GM23338 (cell line): Measurements from ENCODE around the gene GRID2. TPM values are rescaled to one million over a fixed set of nuclear protein-coding genes. Genes with fewer than 3 reads are reported as not detected.

Experiments
- ATAC-seq: fragments of 200-7000 bp; cut with Tn5 transposase; 3 replicates; pipeline ENCODE4 v1.9.1; 2020
- DNase-seq: peaks from one replicate; pipeline ENCODE4 v3.0.0-alpha.2; 2015; ENCODE audit warnings: low spot score
- H2AFZ ChIP-seq: fragments of 200-600 bp; sonication (generic); 2 replicates; pipeline ENCODE4 v1.8.0; 2016; ENCODE audit warnings: antibody characterized with exemption, mild to moderate bottlenecking, moderate library complexity
- H3F3A ChIP-seq: fragments of 200-600 bp; sonication (generic); replicated peaks from 2 replicates; pipeline ENCODE4 v1.8.0; 2017; ENCODE audit warnings: antibody characterized with exemption, mixed run types, low read depth
- H3K27ac ChIP-seq: fragments of 200-600 bp; sonication (generic); 2 replicates; pipeline ENCODE4 v1.6.1; 2016; ENCODE audit warnings: low read depth
- H3K27me3 ChIP-seq: fragments of 200-600 bp; sonication (generic); 2 replicates; pipeline ENCODE4 v1.8.0; 2016; ENCODE audit warnings: mild to moderate bottlenecking, mixed run types, moderate library complexity; ENCODE audit not compliant: insufficient read depth
- H3K36me3 ChIP-seq: fragments of 200-600 bp; sonication (generic); 2 replicates; pipeline ENCODE4 v1.8.0; 2016; ENCODE audit warnings: mild to moderate bottlenecking; ENCODE audit not compliant: insufficient read depth
- H3K4me1 ChIP-seq: fragments of 200-600 bp; sonication (generic); 2 replicates; pipeline ENCODE4 v1.8.0; 2016; ENCODE audit warnings: mild to moderate bottlenecking, moderate library complexity; ENCODE audit not compliant: insufficient read depth
- H3K4me2 ChIP-seq: fragments of 200-600 bp; sonication (generic); 2 replicates; pipeline ENCODE4 v1.7.1; 2017; ENCODE audit warnings: mixed run types
- H3K4me3 ChIP-seq: fragments of 200-600 bp; sonication (generic); 2 replicates; pipeline ENCODE4 v1.6.1; 2016; ENCODE audit warnings: mixed run types
- H3K79me2 ChIP-seq: fragments of 200-600 bp; sonication (generic); replicated peaks from 2 replicates; pipeline ENCODE4 v1.8.0; 2017; ENCODE audit warnings: mild to moderate bottlenecking; ENCODE audit not compliant: insufficient read depth
- H3K9me2 ChIP-seq: fragments of 200-600 bp; sonication (generic); 2 replicates; pipeline ENCODE4 v1.8.0; 2017; ENCODE audit not compliant: insufficient read depth
- H4K20me1 ChIP-seq: fragments of 200-600 bp; sonication (generic); replicated peaks from 2 replicates; pipeline ENCODE4 v1.8.0; 2017; ENCODE audit warnings: mild to moderate bottlenecking; ENCODE audit not compliant: insufficient read depth
- H3K27ac Mint-ChIP-seq: 2 replicates; pipeline ENCODE4 v1.8.0; 2020; ENCODE audit warnings: inconsistent platforms, mild to moderate bottlenecking, moderate library complexity, mixed read lengths
- H3K27me3 Mint-ChIP-seq: 3 replicates; pipeline ENCODE4 v1.8.0; 2022; ENCODE audit warnings: low read depth, mild to moderate bottlenecking, moderate library complexity, mixed read lengths, inconsistent platforms; ENCODE audit not compliant: insufficient read depth, poor library complexity
- H3K36me3 Mint-ChIP-seq: 3 replicates; pipeline ENCODE4 v1.8.0; 2021; ENCODE audit warnings: low read depth, mild to moderate bottlenecking, inconsistent platforms, moderate library complexity, mixed read lengths
- H3K4me1 Mint-ChIP-seq: 3 replicates; pipeline ENCODE4 v1.8.0; 2020; ENCODE audit warnings: mild to moderate bottlenecking, inconsistent platforms, mixed read lengths
- H3K4me3 Mint-ChIP-seq: 3 replicates; pipeline ENCODE4 v1.8.0; 2021; ENCODE audit warnings: moderate library complexity, mild to moderate bottlenecking, inconsistent platforms, mixed read lengths
- H3K9me3 Mint-ChIP-seq: 3 replicates; pipeline ENCODE4 v1.8.0; 2020; ENCODE audit warnings: moderate library complexity, mild to moderate bottlenecking, inconsistent platforms, mixed read lengths
- CREB1 ChIP-seq: fragments of 250-450 bp; sonication (Bioruptor Pico); IDR thresholded peaks from 2 replicates; pipeline ENCODE4 v1.5.0; 2020; ENCODE audit warnings: low read depth, mild to moderate bottlenecking, moderate library complexity
- EZH2 ChIP-seq: fragments of 200-600 bp; sonication (generic); IDR thresholded peaks from one replicate; pipeline ENCODE4 v1.8.0; 2017; ENCODE audit warnings: antibody characterized with exemption, mild to moderate bottlenecking, low read depth; ENCODE audit not compliant: unreplicated experiment
- EZH2phosphoT487 ChIP-seq: fragments of 200-600 bp; sonication (generic); IDR thresholded peaks from one replicate; pipeline ENCODE4 v1.8.1; 2018; ENCODE audit warnings: antibody characterized with exemption; ENCODE audit not compliant: unreplicated experiment
- JUNB ChIP-seq: IDR thresholded peaks from one replicate; pipeline ENCODE4 v1.6.1; 2016; ENCODE audit warnings: antibody characterized with exemption; ENCODE audit not compliant: unreplicated experiment
- NANOG ChIP-seq: IDR thresholded peaks from 2 replicates; pipeline ENCODE4 v1.6.1; 2016; ENCODE audit warnings: antibody characterized with exemption, borderline replicate concordance
- POLR2AphosphoS5 ChIP-seq: IDR thresholded peaks from 2 replicates; pipeline ENCODE4 v1.6.1; 2016; ENCODE audit warnings: antibody characterized with exemption, low read depth
- STAT1 ChIP-seq: IDR thresholded peaks from one replicate; pipeline ENCODE4 v1.6.1; 2016; ENCODE audit warnings: antibody characterized with exemption; ENCODE audit not compliant: unreplicated experiment
- ZNF114 ChIP-seq: fragments of 250-450 bp; sonication (Bioruptor Pico); IDR thresholded peaks from 2 replicates; pipeline ENCODE4 v1.5.0; 2020; ENCODE audit warnings: mild to moderate bottlenecking, moderate library complexity
- ZNF331 ChIP-seq: fragments of 250-450 bp; sonication (Bioruptor Pico); IDR thresholded peaks from 2 replicates; pipeline ENCODE4 v1.5.0; 2020; ENCODE audit warnings: low read depth, mild to moderate bottlenecking, moderate library complexity
- polyA plus RNA-seq: library from polyadenylated mRNA; unstranded; fragments of >200 nt; fragmentation: Nextera tagmentation; extraction: Ambion mirVana; gene quantifications from 2 replicates; pipeline ENCODE4 v1.2.1, GENCODE V29; 2016
- total RNA-seq: library from RNA; depleted of rRNA; stranded (reverse); fragments of >200 nt; shearing (Covaris generic); gene quantifications from 2 replicates; pipeline ENCODE4 v1.2.3, GENCODE V29; 2014
- TF ChIP-seq, protein P1 (sequence below): IDR thresholded peaks from one replicate; pipeline ENCODE4 v1.6.1; 2018; ENCODE audit warnings: antibody characterized with exemption; ENCODE audit not compliant: unreplicated experiment
- TF ChIP-seq, protein P2 (sequence below): IDR thresholded peaks from 2 replicates; pipeline ENCODE4 v1.6.1; 2016; ENCODE audit warnings: antibody characterized with exemption
- TF ChIP-seq, protein P3 (sequence below), 2 experiments: fragments of 200-600 bp in 1 of 2; sonication (generic) in 1 of 2; conservative IDR thresholded peaks; 2 replicates each; pipeline versions ENCODE4 v1.5.1 to v1.6.1; 2016 to 2017; ENCODE audit warnings: antibody characterized with exemption in 2 of 2, low read depth in 2 of 2, mild to moderate bottlenecking in 2 of 2, moderate library complexity in 1 of 2
- TF ChIP-seq, protein P4 (sequence below): fragments of 250-450 bp; sonication (Bioruptor Pico); IDR thresholded peaks from 2 replicates; pipeline ENCODE4 v1.5.0; 2020; ENCODE audit warnings: mild to moderate bottlenecking, moderate library complexity

GRID2 gene
- total and polyA plus RNA-seq, 2 experiments from 2014 or later = 19.9 to 65.4 TPM

DNA sequence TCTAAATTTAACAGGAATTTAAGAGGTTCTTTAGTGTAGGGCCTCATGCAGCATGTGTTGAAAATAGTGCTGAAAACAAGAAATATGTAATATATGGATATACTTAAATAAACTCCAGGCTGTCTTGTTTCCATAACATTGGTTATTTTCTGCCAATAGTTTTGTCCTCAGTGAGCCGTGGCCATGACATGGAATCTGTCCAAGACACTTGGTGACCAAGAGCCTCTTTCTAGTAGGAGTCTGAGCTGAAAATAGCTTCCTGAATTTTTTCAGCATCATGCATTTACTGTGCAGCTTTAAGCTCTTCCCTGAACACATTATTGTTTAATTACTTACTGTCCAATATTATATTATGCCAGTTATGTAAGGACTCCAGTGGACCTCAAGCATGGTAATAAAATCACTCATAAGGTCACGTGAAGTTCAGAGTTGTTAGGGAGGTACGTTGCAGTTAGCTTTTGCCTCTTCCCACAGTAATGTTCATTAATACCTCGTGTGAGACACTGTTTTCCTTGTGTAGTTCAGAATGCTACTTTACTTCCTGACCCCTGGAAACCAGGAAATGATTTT lies 488.2 kb downstream of the GRID2 start:
- TF ChIP-seq CREB1 (no peak), ZNF114 (CRISPR knock-in tag) (no peak), POLR2AphosphoS5 (no peak), EZH2phosphoT487 (no peak), EZH2 (no peak), STAT1 (no peak), ZNF331 (no peak), JUNB (no peak), NANOG (no peak)
- TF ChIP-seq, protein P1, sequence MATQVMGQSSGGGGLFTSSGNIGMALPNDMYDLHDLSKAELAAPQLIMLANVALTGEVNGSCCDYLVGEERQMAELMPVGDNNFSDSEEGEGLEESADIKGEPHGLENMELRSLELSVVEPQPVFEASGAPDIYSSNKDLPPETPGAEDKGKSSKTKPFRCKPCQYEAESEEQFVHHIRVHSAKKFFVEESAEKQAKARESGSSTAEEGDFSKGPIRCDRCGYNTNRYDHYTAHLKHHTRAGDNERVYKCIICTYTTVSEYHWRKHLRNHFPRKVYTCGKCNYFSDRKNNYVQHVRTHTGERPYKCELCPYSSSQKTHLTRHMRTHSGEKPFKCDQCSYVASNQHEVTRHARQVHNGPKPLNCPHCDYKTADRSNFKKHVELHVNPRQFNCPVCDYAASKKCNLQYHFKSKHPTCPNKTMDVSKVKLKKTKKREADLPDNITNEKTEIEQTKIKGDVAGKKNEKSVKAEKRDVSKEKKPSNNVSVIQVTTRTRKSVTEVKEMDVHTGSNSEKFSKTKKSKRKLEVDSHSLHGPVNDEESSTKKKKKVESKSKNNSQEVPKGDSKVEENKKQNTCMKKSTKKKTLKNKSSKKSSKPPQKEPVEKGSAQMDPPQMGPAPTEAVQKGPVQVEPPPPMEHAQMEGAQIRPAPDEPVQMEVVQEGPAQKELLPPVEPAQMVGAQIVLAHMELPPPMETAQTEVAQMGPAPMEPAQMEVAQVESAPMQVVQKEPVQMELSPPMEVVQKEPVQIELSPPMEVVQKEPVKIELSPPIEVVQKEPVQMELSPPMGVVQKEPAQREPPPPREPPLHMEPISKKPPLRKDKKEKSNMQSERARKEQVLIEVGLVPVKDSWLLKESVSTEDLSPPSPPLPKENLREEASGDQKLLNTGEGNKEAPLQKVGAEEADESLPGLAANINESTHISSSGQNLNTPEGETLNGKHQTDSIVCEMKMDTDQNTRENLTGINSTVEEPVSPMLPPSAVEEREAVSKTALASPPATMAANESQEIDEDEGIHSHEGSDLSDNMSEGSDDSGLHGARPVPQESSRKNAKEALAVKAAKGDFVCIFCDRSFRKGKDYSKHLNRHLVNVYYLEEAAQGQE = no peak
- TF ChIP-seq, protein P2, sequence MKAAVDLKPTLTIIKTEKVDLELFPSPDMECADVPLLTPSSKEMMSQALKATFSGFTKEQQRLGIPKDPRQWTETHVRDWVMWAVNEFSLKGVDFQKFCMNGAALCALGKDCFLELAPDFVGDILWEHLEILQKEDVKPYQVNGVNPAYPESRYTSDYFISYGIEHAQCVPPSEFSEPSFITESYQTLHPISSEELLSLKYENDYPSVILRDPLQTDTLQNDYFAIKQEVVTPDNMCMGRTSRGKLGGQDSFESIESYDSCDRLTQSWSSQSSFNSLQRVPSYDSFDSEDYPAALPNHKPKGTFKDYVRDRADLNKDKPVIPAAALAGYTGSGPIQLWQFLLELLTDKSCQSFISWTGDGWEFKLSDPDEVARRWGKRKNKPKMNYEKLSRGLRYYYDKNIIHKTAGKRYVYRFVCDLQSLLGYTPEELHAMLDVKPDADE = no peak
- TF ChIP-seq, protein P3, sequence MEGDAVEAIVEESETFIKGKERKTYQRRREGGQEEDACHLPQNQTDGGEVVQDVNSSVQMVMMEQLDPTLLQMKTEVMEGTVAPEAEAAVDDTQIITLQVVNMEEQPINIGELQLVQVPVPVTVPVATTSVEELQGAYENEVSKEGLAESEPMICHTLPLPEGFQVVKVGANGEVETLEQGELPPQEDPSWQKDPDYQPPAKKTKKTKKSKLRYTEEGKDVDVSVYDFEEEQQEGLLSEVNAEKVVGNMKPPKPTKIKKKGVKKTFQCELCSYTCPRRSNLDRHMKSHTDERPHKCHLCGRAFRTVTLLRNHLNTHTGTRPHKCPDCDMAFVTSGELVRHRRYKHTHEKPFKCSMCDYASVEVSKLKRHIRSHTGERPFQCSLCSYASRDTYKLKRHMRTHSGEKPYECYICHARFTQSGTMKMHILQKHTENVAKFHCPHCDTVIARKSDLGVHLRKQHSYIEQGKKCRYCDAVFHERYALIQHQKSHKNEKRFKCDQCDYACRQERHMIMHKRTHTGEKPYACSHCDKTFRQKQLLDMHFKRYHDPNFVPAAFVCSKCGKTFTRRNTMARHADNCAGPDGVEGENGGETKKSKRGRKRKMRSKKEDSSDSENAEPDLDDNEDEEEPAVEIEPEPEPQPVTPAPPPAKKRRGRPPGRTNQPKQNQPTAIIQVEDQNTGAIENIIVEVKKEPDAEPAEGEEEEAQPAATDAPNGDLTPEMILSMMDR (conservative IDR thresholded peaks at IDR 0.05; ENCODE audit: low read depth in 2 of 2) = no peak
- TF ChIP-seq, protein P4, sequence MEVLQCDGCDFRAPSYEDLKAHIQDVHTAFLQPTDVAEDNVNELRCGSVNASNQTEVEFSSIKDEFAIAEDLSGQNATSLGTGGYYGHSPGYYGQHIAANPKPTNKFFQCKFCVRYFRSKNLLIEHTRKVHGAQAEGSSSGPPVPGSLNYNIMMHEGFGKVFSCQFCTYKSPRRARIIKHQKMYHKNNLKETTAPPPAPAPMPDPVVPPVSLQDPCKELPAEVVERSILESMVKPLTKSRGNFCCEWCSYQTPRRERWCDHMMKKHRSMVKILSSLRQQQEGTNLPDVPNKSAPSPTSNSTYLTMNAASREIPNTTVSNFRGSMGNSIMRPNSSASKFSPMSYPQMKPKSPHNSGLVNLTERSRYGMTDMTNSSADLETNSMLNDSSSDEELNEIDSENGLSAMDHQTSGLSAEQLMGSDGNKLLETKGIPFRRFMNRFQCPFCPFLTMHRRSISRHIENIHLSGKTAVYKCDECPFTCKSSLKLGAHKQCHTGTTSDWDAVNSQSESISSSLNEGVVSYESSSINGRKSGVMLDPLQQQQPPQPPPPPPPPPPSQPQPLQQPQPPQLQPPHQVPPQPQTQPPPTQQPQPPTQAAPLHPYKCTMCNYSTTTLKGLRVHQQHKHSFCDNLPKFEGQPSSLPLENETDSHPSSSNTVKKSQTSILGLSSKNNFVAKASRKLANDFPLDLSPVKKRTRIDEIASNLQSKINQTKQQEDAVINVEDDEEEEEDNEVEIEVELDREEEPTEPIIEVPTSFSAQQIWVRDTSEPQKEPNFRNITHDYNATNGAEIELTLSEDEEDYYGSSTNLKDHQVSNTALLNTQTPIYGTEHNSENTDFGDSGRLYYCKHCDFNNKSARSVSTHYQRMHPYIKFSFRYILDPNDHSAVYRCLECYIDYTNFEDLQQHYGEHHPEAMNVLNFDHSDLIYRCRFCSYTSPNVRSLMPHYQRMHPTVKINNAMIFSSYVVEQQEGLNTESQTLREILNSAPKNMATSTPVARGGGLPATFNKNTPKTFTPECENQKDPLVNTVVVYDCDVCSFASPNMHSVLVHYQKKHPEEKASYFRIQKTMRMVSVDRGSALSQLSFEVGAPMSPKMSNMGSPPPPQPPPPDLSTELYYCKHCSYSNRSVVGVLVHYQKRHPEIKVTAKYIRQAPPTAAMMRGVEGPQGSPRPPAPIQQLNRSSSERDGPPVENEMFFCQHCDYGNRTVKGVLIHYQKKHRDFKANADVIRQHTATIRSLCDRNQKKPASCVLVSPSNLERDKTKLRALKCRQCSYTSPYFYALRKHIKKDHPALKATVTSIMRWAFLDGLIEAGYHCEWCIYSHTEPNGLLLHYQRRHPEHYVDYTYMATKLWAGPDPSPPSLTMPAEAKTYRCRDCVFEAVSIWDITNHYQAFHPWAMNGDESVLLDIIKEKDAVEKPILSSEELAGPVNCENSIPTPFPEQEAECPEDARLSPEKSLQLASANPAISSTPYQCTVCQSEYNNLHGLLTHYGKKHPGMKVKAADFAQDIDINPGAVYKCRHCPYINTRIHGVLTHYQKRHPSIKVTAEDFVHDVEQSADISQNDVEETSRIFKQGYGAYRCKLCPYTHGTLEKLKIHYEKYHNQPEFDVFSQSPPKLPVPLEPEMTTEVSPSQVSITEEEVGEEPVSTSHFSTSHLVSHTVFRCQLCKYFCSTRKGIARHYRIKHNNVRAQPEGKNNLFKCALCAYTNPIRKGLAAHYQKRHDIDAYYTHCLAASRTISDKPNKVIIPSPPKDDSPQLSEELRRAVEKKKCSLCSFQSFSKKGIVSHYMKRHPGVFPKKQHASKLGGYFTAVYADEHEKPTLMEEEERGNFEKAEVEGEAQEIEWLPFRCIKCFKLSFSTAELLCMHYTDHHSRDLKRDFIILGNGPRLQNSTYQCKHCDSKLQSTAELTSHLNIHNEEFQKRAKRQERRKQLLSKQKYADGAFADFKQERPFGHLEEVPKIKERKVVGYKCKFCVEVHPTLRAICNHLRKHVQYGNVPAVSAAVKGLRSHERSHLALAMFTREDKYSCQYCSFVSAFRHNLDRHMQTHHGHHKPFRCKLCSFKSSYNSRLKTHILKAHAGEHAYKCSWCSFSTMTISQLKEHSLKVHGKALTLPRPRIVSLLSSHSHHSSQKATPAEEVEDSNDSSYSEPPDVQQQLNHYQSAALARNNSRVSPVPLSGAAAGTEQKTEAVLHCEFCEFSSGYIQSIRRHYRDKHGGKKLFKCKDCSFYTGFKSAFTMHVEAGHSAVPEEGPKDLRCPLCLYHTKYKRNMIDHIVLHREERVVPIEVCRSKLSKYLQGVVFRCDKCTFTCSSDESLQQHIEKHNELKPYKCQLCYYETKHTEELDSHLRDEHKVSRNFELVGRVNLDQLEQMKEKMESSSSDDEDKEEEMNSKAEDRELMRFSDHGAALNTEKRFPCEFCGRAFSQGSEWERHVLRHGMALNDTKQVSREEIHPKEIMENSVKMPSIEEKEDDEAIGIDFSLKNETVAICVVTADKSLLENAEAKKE = no peak
- Histone ChIP-seq H2AFZ (no peak overlapping the region), H3K79me2 (no peaks in the 10 kb centered on the region), H3K4me1 (no peaks in the 10 kb centered on the region), H4K20me1 (no peaks in the 10 kb centered on the region), H3K36me3 (no peaks in the 10 kb centered on the region), H3K27me3 (no peaks in the 10 kb centered on the region), H3F3A (no peaks in the 10 kb centered on the region), H3K9me2 (no peaks in the 10 kb centered on the region), H3K4me3 (no peak overlapping the region), H3K27ac (no peak overlapping the region), H3K4me2 (no peak overlapping the region)
- Mint-ChIP-seq H3K9me3 (no peaks in the 10 kb centered on the region), H3K27me3 (no peaks in the 10 kb centered on the region), H3K36me3 (peaks cover 8% of the 10 kb centered on the region; the same call in 2 of the 3 replicates), H3K4me3 (no peak overlapping the region), H3K27ac (no peak overlapping the region), H3K4me1 (no peaks in the 10 kb centered on the region; the same call in 2 of the 3 replicates)
- no peak for ATAC-seq
- no peak for DNase-seq
